Measurements from ENCODE around the gene CISD1.

The CISD1 gene

GRCh38 chr10:58266003-58266825 lies 2.7 kb upstream of the CISD1 start:
- DNase-seq, result no peak

GRCh38 chr10:58266826-58267712 lies 1.9 kb upstream of the CISD1 start:
- no peak for DNase-seq

- DNase-seq, result peak; percentile 57
Observed at GRCh38 chr10:58267713-58268453, 1.1 kb upstream of the CISD1 start, which contains the start of gene IPMK. IPMK (minus strand) TSS chr10:58267894; CDS start chr10:58267611, 283 bp downstream.

- DNase-seq, result no peak
Observed at GRCh38 chr10:58268454-58268945, 462 bp upstream of the CISD1 start.

GRCh38 chr10:58269782-58270290 lies 874 bp downstream of the CISD1 start:
- no peak for DNase-seq

- DNase-seq, result no peak
Observed at GRCh38 chr10:58275261-58275660, 6.3 kb downstream of the CISD1 start.

GRCh38 chr10:58275908-58276307 lies 6.9 kb downstream of the CISD1 start:
- DNase-seq, result no peak

GRCh38 chr10:58278274-58278961 lies 9.5 kb downstream of the CISD1 start:
- no peak for DNase-seq

- DNase-seq, result no peak
Observed at GRCh38 chr10:58278962-58279307, 10.0 kb downstream of the CISD1 start.

GRCh38 chr10:58280477-58280876 lies 11.5 kb downstream of the CISD1 start:
- DNase-seq, result no peak

GRCh38 chr10:58281092-58281752 lies 12.3 kb downstream of the CISD1 start:
- no peak for DNase-seq

GRCh38 chr10:58282615-58283014 lies 13.7 kb downstream of the CISD1 start:
- no peak for DNase-seq

GRCh38 chr10:58291538-58292174 lies 22.7 kb downstream of the CISD1 start:
- DNase-seq, result peak; percentile 27

GRCh38 chr10:58293989-58294388 lies 25.0 kb downstream of the CISD1 start:
- no peak for DNase-seq

GRCh38 chr10:58299580-58299979 lies 30.6 kb downstream of the CISD1 start:
- DNase-seq, result peak; percentile 0

GRCh38 chr10:58300676-58301075 lies 31.7 kb downstream of the CISD1 start:
- no peak for DNase-seq

- no peak for DNase-seq
Observed at GRCh38 chr10:58302254-58302653, 33.3 kb downstream of the CISD1 start.

GRCh38 chr10:58304099-58304633 lies 35.2 kb downstream of the CISD1 start:
- DNase-seq, result no peak

- DNase-seq, result no peak
Observed at GRCh38 chr10:58305821-58306220, 36.9 kb downstream of the CISD1 start.

GRCh38 chr10:58307676-58308075 lies 38.7 kb downstream of the CISD1 start:
- DNase-seq, result no peak

- DNase-seq, result no peak
Observed at GRCh38 chr10:58311026-58311425, 42.1 kb downstream of the CISD1 start.
